ENCODE measurements around the gene CYP11A1.

Gene CYP11A1

DNA sequence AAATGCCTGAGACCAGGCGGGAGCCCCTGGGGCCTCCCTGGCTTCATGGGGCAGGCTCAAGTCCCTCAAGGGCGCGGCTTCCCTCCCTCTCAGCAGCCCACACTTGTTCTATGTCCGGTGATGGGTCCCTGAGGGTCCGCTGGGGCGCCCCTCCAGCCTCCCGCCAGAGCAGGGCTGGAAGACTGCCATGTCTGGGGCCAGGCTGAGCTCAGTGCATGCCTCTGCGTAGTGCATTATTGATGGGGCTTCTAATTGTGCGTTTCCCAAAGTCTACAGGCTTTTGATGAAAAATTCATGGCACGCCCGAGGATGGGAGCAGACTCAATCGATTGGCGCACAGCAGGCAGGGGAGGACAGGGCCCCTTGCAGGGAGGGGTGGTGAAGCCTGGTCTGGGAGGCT, 51.3 kb downstream of the CYP11A1 start:
- no peak overlapping the region for H2AFZ ChIP-seq
- no peaks in the 10 kb centered on the region for H3K36me3 ChIP-seq (ENCODE audit: control insufficient read depth, insufficient read depth, low read length)
- no peak overlapping the region for H3K9ac ChIP-seq
- no peak overlapping the region for H3K4me2 ChIP-seq (ENCODE audit: low read length)
- no peaks in the 10 kb centered on the region for H3K79me2 ChIP-seq
- no peaks in the 10 kb centered on the region for H3K27me3 ChIP-seq (ENCODE audit: control insufficient read depth, insufficient read depth, low read length)
- H3K9me3 ChIP-seq (ENCODE audit: control insufficient read depth, low read length), result no peaks in the 10 kb centered on the region
- TF ChIP-seq, protein P1, sequence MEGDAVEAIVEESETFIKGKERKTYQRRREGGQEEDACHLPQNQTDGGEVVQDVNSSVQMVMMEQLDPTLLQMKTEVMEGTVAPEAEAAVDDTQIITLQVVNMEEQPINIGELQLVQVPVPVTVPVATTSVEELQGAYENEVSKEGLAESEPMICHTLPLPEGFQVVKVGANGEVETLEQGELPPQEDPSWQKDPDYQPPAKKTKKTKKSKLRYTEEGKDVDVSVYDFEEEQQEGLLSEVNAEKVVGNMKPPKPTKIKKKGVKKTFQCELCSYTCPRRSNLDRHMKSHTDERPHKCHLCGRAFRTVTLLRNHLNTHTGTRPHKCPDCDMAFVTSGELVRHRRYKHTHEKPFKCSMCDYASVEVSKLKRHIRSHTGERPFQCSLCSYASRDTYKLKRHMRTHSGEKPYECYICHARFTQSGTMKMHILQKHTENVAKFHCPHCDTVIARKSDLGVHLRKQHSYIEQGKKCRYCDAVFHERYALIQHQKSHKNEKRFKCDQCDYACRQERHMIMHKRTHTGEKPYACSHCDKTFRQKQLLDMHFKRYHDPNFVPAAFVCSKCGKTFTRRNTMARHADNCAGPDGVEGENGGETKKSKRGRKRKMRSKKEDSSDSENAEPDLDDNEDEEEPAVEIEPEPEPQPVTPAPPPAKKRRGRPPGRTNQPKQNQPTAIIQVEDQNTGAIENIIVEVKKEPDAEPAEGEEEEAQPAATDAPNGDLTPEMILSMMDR (IDR thresholded peaks at IDR 0.05), result no peak
- H3K4me3 ChIP-seq (ENCODE audit: low read depth, low read length), result no peak overlapping the region
- H3K27ac ChIP-seq, result no peak overlapping the region
- H3K4me1 ChIP-seq, result no peaks in the 10 kb centered on the region

DNA sequence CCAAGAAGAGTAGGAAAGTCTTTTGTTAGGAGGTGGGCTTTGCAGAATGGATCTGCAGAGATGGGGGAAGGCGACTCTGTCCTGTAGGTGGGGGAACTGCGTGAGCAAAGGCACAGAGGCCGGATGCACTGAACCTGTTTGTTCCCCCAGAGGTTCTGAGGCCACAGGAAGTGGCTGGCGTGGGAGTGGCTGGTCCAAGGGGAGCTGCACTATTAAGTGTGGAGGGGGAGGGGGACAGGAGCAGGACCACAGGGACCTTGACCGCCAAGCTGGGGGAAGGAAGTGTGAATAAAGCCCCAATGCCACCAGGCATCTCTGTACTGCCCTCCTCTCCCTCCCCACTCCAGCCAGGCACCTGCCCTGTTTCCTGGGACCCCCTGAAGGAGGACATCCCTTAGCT, 51.8 kb downstream of the CYP11A1 start:
- Histone ChIP-seq H3K27ac (no peak overlapping the region), H3K4me2 (ENCODE audit: low read length) (no peak overlapping the region), H3K9me3 (ENCODE audit: control insufficient read depth, low read length) (no peaks in the 10 kb centered on the region), H3K4me1 (no peaks in the 10 kb centered on the region), H3K36me3 (ENCODE audit: control insufficient read depth, insufficient read depth, low read length) (no peaks in the 10 kb centered on the region), H3K9ac (no peak overlapping the region), H2AFZ (no peak overlapping the region), H3K27me3 (ENCODE audit: control insufficient read depth, insufficient read depth, low read length) (no peaks in the 10 kb centered on the region), H3K79me2 (no peaks in the 10 kb centered on the region), H3K4me3 (ENCODE audit: low read depth, low read length) (no peak overlapping the region)
- TF ChIP-seq, protein P1 (IDR thresholded peaks at IDR 0.05), result no peak

DNA sequence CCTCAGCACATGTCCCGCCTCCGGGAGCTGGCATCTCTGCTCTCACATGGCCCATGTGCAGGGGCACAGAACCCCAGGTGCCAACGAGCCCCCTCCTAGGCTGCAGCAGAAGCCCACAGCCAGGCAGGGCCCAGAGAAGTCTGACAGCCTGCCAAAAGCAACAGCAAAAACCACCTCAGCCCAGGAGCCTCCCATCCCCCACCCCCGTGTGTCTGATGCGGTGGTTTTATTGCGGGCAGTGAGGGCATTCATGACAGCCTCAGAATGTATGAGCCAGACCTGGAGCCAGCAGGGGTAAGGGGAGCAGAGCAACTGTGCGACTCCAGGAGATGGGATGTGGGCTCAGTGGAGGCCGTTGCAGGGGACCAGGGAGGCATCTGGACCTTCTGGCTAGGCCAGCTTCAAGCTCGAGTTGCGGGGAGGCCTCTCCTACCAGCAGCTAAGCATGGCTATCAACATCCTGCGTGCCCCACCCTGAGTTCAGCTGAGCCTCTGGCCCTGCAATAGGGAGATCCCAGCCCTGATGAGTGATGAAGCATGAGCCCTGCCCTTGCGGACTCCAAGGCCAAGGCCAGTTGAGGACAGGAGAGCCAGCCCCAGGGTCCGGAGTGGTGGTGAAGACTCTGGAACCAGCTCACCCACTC, 52.5 kb downstream of the CYP11A1 start:
- TF ChIP-seq, protein P1 (IDR thresholded peaks at IDR 0.05), result no peak
- Histone ChIP-seq H3K27me3 (ENCODE audit: control insufficient read depth, insufficient read depth, low read length) (no peaks in the 10 kb centered on the region), H3K27ac (no peak overlapping the region), H3K36me3 (ENCODE audit: control insufficient read depth, insufficient read depth, low read length) (no peaks in the 10 kb centered on the region), H3K9ac (no peak overlapping the region), H3K4me3 (ENCODE audit: low read depth, low read length) (no peak overlapping the region), H2AFZ (no peak overlapping the region), H3K4me2 (ENCODE audit: low read length) (no peak overlapping the region), H3K4me1 (no peaks in the 10 kb centered on the region), H3K79me2 (no peaks in the 10 kb centered on the region), H3K9me3 (ENCODE audit: control insufficient read depth, low read length) (no peaks in the 10 kb centered on the region)

DNA sequence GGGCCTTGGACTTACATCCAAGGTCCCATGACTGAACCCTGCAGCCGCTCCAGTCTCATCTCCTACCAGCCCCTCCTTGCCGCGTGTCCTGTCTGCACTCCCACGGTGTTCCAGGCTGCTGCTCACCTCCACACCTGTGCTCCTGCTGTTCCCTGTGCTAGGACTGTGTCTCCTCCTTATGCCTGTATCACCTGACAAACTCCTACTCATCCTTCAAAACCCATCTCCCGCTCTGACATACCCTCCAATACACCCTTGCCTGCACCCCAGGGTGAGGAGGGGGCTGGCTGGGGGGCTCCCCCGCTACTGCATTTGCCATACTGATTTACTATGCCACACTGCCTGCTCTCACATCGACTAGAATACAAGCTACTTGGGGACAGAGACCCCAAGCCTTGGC, 53.6 kb downstream of the CYP11A1 start:
- Histone ChIP-seq H3K9ac (no peak overlapping the region), H3K4me1 (no peaks in the 10 kb centered on the region), H3K9me3 (ENCODE audit: control insufficient read depth, low read length) (no peaks in the 10 kb centered on the region), H2AFZ (no peak overlapping the region), H3K27ac (no peak overlapping the region), H3K4me2 (ENCODE audit: low read length) (no peak overlapping the region), H3K4me3 (ENCODE audit: low read depth, low read length) (no peak overlapping the region), H3K79me2 (no peaks in the 10 kb centered on the region), H3K36me3 (ENCODE audit: control insufficient read depth, insufficient read depth, low read length) (no peaks in the 10 kb centered on the region), H3K27me3 (ENCODE audit: control insufficient read depth, insufficient read depth, low read length) (no peaks in the 10 kb centered on the region)
- TF ChIP-seq, protein P1 (IDR thresholded peaks at IDR 0.05), result no peak

DNA sequence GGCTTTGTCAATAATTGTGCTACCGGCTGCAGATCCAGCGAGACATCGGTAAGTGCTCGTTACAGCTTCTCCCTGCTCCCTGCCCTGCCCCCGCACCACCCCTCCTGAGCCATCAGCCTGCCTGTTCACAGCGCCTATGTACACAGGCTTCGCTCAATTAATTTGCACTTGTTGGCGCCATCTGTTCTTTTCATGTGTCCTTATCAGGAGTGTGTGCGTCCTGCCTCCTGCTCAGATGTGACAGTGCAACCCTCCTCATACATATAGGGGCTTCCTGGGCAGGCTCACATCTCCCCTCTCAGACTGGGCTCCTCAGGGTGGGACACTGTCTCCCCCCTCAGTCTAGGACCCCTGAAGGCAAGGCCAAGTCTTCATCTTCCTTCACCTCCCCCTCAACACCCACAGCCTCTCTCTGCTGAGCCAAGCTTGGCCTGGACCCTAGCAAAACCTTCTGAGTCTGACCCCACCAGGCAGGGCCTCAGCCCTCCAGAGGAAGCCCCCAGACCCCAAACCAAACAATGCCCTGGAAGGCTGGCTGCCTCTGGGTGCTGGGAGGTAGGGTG, 54.9 kb downstream of the CYP11A1 start:
- H3K9me3 ChIP-seq (ENCODE audit: control insufficient read depth, low read length), result no peaks in the 10 kb centered on the region
- H3K4me2 ChIP-seq (ENCODE audit: low read length), result no peak overlapping the region
- H3K4me1 ChIP-seq, result no peaks in the 10 kb centered on the region
- TF ChIP-seq, protein P1 (IDR thresholded peaks at IDR 0.05), result no peak
- H3K9ac ChIP-seq, result no peak overlapping the region
- no peaks in the 10 kb centered on the region for H3K79me2 ChIP-seq
- no peak overlapping the region for H3K27ac ChIP-seq
- H3K27me3 ChIP-seq (ENCODE audit: control insufficient read depth, insufficient read depth, low read length), result no peaks in the 10 kb centered on the region
- H3K36me3 ChIP-seq (ENCODE audit: control insufficient read depth, insufficient read depth, low read length), result no peaks in the 10 kb centered on the region
- H3K4me3 ChIP-seq (ENCODE audit: low read depth, low read length), result no peak overlapping the region
- no peak overlapping the region for H2AFZ ChIP-seq
